ENCODE measurements around the gene SLC30A7.

GRCh38 chr1:100930494-100930893, 34.6 kb downstream of the SLC30A7 start:
- TF ChIP-seq BACH2 (CRISPR knock-in tag; IDR thresholded peaks at IDR 0.05; ENCODE audit: borderline replicate concordance) (no peak), RARB (CRISPR knock-in tag; IDR thresholded peaks at IDR 0.05) (no peak)
